Measurements from ENCODE around the gene SRSF10.

The SRSF10 gene

GRCh38 chr1:24004132-24004531 lies 24.0 kb upstream of the SRSF10 start (continued):
- TF ChIP-seq GLIS1 (tag by site-specific recombination; IDR thresholded peaks at IDR 0.05) (no peak), ZNF239 (tag by site-specific recombination; IDR thresholded peaks at IDR 0.05) (no peak), ZNF585B (tag by site-specific recombination; IDR thresholded peaks at IDR 0.05) (no peak), ZSCAN16 (tag by site-specific recombination; IDR thresholded peaks at IDR 0.05) (no peak)

GRCh38 chr1:24003331-24003972 lies 23.3 kb upstream of the SRSF10 start:
- H3K9me3 ChIP-seq (ENCODE audit: control insufficient read depth, insufficient read depth, low read depth, low read length), result no peaks in the 10 kb centered on the region
- H3K36me3 ChIP-seq (ENCODE audit: control insufficient read depth in 2 of 2, insufficient read depth in 1 of 2, low read length in 2 of 2), result no peaks in the 10 kb centered on the region
- POLR2A ChIA-PET, result interaction anchor here (0.8 to 1.9 kb wide), 4 partner anchors 15 to 39 kb away, joined by 3 to 10 read pairs (median 4); partner anchors contain the start of gene SRSF10
- H3K4me3 ChIP-seq (ENCODE audit: low read depth, low read length), result no peak overlapping the region
- peaks cover 16% of the 10 kb centered on the region for H3K4me1 ChIP-seq (ENCODE audit: control insufficient read depth, insufficient read depth, low read length)
- H3K27ac ChIP-seq (ENCODE audit: extremely low read depth, low read depth, low read length), result peak overlapping the region; percentile 18; the same call in 1 of the 2 replicates
- CTCF ChIA-PET, result interaction anchor here (0.6 to 2.3 kb wide), 9 partner anchors 9 to 286 kb away, joined by 3 to 11 read pairs (median 3); partner anchors contain the start of gene MYOM3
- TF ChIP-seq REPIN1 (tag by site-specific recombination; IDR thresholded peaks at IDR 0.05; ENCODE audit: low read depth) (no peak), ZIC2 (tag by site-specific recombination; IDR thresholded peaks at IDR 0.05) (no peak), ZNF449 (tag by site-specific recombination; IDR thresholded peaks at IDR 0.05) (peak; percentile 99), ZNF184 (tag by site-specific recombination; IDR thresholded peaks at IDR 0.05) (peak; percentile 80; the same call in 1 of the 2 replicates), ZFP69B (tag by site-specific recombination; IDR thresholded peaks at IDR 0.05) (peak; percentile 50; the same call in 1 of the 2 replicates), ZNF629 (tag by site-specific recombination; IDR thresholded peaks at IDR 0.05) (peak; percentile 63; the same call in 1 of the 2 replicates), OSR2 (tag by site-specific recombination; IDR thresholded peaks at IDR 0.05) (peak; percentile 87), ZNF610 (tag by site-specific recombination; IDR thresholded peaks at IDR 0.05; ENCODE audit: borderline replicate concordance) (0 out of 2 replicates have a peak, but pooled peaks have one; percentile 24), ZBTB49 (tag by site-specific recombination; IDR thresholded peaks at IDR 0.05; ENCODE audit: low read depth) (no peak), PRDM10 (tag by site-specific recombination; IDR thresholded peaks at IDR 0.05) (peak; percentile 26), ZNF600 (tag by site-specific recombination; IDR thresholded peaks at IDR 0.05) (peak; percentile 47), MEIS1 (CRISPR knock-in tag; IDR thresholded peaks at IDR 0.05; ENCODE audit: borderline replicate concordance) (no peak), GFI1B (tag by site-specific recombination; IDR thresholded peaks at IDR 0.05) (0 out of 2 replicates have a peak, but pooled peaks have one; percentile 31), YY1 (tag by site-specific recombination; IDR thresholded peaks at IDR 0.05) (no peak), ZNF18 (tag by site-specific recombination; IDR thresholded peaks at IDR 0.05) (peak; percentile 47; the same call in 1 of the 2 replicates), ZNF24 (tag by site-specific recombination; IDR thresholded peaks at IDR 0.05) (peak; percentile 56; the same call in 1 of the 2 replicates), ZNF121 (tag by site-specific recombination; IDR thresholded peaks at IDR 0.05) (no peak), ZNF792 (tag by site-specific recombination; IDR thresholded peaks at IDR 0.05) (no peak), SCRT2 (tag by site-specific recombination; IDR thresholded peaks at IDR 0.05) (peak; percentile 38; the same call in 1 of the 2 replicates), ZNF2 (tag by site-specific recombination; IDR thresholded peaks at IDR 0.05) (no peak), ZNF692 (tag by site-specific recombination; IDR thresholded peaks at IDR 0.05) (peak; percentile 71), ZNF169 (tag by site-specific recombination; IDR thresholded peaks at IDR 0.05) (no peak)
